ENCODE measurements around the gene DNAJB4.

DNA sequence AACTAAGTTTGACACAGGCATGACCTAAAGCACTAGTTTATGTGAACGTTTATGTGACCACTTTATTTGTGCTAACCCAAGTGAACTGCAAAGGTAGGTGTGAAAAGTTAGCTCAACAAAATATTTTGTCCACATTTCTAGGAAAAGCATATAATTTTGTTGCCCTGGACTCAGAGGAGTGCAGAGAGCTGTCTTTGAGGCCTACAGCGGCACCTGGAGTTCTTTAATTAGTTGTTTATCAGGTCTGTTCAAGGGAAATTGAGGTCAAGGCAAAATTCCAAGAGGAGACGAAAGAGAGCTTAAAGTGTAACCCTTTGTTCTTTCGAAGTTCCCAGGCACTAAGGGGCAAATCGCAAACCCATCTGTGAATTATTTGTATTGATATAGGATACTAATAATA is 42.4 kb downstream of the DNAJB4 start:
- TF ChIP-seq, protein P1, sequence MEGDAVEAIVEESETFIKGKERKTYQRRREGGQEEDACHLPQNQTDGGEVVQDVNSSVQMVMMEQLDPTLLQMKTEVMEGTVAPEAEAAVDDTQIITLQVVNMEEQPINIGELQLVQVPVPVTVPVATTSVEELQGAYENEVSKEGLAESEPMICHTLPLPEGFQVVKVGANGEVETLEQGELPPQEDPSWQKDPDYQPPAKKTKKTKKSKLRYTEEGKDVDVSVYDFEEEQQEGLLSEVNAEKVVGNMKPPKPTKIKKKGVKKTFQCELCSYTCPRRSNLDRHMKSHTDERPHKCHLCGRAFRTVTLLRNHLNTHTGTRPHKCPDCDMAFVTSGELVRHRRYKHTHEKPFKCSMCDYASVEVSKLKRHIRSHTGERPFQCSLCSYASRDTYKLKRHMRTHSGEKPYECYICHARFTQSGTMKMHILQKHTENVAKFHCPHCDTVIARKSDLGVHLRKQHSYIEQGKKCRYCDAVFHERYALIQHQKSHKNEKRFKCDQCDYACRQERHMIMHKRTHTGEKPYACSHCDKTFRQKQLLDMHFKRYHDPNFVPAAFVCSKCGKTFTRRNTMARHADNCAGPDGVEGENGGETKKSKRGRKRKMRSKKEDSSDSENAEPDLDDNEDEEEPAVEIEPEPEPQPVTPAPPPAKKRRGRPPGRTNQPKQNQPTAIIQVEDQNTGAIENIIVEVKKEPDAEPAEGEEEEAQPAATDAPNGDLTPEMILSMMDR (IDR thresholded peaks at IDR 0.05) = no peak
- TF ChIP-seq EP300 (IDR thresholded peaks at IDR 0.05) = no peak
